ENCODE data around the gene HCFC1.

The HCFC1 gene

DNA sequence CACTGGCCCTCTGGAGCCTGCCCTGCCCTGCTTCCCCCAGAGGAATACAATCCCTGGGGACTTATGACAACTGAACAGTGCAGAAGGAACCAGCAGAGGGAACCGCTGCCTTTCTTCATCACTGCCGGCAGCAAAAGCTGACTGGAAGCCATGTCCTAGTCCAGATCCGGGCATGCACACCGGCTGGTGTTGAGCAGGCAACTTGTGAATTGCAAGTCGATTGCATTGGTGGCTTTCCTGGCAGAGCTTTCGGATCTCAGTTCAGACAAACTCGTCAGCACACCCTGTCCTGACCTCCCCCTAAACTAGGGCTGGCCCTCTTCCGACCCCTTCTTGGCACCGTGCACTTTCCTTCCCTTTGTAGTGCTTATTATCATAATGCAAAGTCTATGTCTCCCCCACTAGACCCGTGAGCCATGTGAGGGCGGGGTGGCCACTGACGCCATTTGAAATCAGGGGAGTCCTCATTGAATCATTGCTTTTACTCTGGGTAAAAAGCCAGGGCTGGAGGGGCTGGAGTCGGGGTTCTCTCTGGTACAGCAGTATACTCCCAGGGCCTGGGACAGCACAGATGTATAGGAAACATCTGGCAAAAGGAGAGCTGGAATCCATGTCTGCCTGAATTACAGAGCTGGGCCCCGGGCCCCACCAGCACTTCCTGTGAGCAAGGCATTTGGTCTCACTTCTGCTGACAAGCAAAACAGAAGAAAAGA is 47.3 kb downstream of the HCFC1 start:
- DNase-seq (ENCODE audit: low read depth): no peak

DNA sequence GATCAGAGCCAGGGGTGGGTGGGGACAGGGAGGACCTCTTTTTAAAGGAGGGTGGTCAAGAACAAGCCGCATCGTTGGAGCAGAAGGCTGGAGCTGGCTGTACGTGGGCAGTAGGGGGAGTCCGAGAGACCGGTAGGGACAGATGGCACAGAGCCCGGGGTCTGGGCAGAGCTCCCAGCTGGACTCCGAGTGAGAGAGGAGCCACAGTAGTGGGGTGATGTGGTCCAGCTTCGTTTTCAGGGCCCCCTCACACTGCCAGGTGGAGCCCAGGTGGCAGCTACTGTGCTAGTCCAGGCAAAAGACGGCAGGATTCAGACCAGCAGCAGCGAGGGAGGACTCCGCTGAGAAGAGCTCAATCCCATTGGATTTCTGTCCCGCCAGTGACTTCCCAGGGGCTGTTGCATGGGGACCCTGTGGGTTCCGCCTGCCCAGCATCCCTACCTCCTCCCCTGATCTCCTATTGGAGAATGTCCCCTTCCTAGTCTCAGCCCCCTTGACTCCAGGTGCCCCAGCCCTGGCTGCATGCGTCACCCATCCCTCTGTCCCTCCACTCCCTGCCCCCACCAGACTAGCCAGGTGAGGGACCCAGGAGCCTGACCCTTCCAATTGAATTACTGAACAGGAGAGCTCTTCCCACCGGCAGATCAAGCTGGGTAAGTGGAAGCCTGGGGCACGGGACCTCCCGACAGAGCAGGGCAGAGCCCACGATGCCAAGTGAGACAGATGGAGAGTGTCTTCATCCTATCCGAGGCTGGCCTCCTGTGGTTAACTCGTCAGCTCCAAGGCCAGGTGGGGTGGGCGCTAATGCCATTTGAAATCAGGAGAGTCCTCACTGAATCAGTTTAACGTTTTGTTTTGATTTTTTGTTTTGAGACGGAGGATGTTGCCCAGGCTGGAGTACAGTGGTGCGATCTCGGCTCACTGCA is 48.4 kb downstream of the HCFC1 start:
- DNase-seq (ENCODE audit: low read depth): no peak

DNA sequence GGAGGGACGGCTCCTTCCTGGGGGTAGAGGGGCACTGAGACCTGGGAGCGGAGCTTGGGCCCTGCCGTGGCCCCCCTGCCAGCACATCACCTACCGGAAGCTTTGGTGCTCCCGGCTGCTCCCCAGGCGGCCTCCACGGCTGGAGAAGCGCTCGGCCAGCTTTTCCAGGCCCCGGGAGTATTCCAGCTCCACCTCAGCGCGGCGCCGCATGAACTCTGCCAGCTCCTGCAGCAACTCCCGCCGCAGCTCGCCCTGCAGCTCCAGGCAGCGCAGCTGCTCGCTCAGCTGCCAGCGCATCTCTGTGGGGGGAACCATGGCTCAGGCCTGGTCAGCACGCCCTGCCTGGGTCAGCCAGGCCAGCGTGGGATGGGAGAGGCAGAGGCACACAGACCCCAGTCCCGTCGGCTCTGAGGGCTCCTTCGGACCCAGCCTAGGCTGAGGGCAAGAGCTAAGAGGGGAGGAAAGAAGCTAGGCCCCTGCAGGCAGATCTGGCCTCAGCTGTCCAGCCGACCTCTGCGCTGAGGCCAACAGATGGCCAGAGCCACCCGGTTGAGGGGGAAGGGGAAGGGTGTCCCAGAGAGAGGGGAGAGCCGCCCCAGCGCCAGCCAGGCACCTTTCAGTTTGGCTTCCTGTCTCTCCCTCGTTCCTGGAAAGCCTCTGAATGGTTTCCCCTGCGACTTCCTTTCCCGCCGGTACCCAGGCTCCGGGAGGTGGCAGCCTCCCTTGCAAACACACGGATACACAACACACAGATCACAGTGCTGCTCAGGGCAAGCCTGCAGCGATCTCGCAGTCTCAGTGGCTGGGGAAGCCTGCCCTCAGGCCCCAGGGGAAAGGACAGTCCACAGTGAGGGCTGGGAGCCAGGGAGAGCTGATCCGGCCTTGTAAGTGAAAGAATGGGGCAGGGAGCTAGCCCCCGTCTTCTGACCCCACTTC is 49.8 kb downstream of the HCFC1 start:
- DNase-seq (ENCODE audit: low read depth): no peak

DNA sequence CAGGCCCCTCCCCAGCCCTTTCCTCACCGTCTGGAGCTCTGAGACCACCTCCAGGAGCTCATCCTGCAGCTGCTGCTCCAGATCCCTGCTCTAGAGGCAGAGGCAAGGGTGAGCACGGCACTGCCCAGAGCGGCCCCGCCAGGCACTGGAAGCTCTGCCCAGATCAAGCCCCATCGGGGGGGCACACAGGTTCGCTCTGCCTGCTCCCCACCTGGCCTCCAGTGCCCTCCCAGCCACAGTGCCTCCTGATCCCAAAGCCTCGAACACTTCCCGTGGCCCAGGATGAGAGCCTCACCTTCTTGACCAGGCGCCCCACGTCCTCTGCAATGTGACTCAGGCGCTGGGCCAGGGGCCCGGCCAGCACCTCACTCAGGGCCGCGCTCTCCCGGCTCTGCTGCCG is 50.5 kb downstream of the HCFC1 start:
- DNase-seq (ENCODE audit: low read depth): no peak

- no peak for DNase-seq (ENCODE audit: low read depth)
These were observed 51.1 kb downstream of the HCFC1 start for GRCh38 chrX:153920546-153920945.

DNA sequence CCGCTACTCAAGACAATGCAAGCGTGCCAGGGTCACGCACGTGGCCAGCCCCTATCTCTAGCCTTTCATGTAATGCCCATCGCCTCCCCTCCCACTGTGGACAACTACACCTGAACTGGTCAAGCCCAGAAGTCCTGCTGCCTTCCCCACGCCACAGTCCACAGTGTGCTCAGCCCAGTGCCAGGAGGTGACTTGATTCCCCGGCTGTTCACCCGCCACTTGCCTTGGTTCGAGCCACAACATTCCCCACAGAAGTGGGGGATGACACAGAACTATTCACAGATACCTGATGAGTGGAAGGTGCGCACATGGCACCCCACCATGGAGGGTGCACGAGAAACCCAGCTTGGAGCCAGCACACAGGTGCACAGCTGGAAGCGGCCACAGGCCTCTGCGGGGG is 52.3 kb downstream of the HCFC1 start:
- DNase-seq (ENCODE audit: low read depth): no peak

GRCh38 chrX:153917869-153918268 is 53.7 kb downstream of the HCFC1 start:
- DNase-seq (ENCODE audit: low read depth): no peak

DNA sequence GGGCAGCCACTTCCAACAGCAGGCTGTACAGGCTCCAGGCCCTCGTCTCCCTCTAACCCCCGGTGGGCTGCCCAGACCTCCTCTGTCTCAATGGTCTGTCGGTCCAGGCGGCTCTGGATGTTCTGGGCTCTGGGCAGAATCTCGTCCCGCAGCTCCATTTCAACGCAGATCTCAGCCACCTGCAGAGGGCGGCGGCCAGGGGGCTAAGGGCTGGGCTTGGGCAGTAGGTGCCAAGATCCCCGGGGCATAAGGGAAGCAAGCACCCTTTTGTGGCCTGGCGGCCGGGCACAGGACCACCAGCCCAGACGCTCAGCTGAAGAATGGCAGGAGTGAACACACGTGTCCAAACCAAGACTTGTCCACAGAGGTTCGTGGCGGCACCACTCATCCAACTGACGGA is 57.9 kb downstream of the HCFC1 start:
- no peak for DNase-seq (ENCODE audit: low read depth)

GRCh38 chrX:153913211-153913610 is 58.4 kb downstream of the HCFC1 start:
- no peak for DNase-seq (ENCODE audit: low read depth)

DNA sequence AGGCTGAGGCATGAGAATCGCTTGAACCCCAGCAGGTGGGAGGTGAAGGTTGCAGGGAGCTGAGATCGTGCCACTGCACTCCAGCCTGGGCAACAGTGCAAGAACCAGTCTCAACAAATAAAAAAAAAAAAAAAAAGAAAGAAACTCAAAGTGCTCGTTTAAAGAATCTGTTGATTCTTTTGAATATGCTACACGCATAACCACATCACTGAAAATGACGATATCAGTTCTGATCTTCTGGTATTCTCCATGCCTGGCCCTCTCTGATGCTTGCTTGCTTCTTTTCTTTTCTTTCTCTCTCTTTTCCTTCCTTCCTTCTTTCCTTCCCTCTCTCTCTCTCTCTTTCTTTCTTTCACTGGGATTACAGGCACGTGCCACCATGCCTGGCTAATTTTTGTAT is 59.8 kb downstream of the HCFC1 start:
- DNase-seq (ENCODE audit: low read depth): no peak

- no peak for DNase-seq (ENCODE audit: low read depth)
These were observed 61.2 kb downstream of the HCFC1 start for GRCh38 chrX:153910446-153910845.

DNA sequence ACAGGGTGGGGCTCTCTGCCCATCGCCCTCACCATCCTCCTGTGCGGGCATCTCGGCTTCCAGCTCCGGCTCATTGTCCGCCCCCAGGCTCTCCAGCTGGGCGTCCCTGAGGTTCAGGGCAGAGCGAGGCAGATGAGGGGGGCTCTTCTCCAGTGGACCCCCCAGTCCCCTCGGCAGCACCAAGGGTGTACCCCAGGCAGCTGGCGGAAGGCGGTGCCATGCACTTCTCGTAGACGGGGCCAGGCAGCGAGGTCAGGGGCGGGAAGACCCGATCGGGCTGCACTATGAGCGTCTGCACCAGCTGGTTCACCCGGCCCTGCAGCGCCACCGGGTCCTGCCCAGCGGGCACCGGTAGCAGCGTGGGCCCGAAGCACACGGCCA is 61.6 kb downstream of the HCFC1 start:
- no peak for DNase-seq (ENCODE audit: low read depth)

- DNase-seq (ENCODE audit: low read depth): no peak
These were observed 62.3 kb downstream of the HCFC1 start for GRCh38 chrX:153909024-153909979.

DNA sequence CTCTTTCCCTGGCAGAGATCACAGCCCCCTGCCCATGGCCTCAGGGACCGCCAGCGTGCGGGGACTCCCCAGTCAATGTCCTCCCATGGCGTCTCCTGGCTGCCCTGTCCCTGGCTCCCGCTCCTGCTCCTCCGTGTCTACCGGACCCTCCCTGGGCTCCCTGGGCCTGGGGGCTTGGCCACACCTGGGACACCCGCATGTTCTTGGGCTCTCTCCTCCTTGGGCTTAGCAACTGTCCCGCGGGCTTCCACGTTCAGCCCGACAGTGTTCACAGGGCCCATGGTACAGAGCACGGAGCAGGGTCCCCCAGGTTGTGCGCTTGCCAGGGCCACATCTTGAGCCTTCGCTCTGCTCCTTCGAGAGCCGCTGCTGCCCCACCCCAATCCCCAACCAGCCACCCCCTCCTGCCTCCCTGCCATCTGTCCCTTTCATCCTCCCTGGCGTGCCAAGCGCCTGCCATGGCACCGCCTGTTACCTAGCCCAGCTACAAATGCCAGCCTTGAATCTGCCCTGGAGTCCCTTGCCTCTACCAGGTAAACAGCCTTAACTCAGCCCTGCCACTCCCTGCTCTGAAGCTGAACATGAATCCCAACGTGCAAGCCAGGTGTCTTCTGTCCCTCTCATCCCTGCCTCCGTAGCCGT is 63.3 kb downstream of the HCFC1 start:
- no peak for DNase-seq (ENCODE audit: low read depth)

DNA sequence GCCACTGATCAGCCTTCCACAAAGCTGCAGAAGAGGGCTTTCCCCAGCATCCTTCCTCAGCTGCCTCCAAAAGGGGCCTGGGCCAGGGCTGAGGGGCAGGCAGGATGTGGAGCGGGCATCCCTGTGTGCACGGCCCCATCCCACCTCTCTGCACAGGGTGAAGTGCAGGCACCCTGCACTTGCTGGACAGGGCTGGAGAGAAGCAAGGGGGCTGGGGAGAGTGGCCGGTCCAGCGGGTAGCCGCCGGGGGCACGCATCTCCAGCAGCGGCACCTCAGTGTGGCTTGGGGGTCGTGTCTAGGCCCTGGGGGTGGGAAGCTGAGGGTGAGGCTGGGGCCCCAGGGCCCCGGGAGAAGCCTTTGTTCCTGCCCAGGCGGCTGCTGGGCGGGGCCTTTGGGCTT is 64.2 kb downstream of the HCFC1 start:
- no peak for DNase-seq (ENCODE audit: low read depth)

DNA sequence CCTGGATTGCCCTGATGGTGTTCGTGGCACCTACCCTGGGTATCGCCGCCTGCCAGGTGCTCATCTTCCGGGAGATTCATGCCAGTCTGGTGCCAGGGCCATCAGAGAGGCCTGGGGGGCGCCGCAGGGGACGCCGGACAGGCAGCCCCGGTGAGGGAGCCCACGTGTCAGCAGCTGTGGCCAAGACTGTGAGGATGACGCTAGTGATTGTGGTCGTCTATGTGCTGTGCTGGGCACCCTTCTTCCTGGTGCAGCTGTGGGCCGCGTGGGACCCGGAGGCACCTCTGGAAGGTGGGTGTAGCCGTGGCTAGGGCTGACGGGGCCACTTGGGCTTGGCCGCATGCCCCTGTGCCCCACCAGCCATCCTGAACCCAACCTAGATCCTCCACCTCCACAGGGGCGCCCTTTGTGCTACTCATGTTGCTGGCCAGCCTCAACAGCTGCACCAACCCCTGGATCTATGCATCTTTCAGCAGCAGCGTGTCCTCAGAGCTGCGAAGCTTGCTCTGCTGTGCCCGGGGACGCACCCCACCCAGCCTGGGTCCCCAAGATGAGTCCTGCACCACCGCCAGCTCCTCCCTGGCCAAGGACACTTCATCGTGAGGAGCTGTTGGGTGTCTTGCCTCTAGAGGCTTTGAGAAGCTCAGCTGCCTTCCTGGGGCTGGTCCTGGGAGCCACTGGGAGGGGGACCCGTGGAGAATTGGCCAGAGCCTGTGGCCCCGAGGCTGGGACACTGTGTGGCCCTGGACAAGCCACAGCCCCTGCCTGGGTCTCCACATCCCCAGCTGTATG is 65.3 kb downstream of the HCFC1 start:
- no peak for DNase-seq (ENCODE audit: low read depth)

DNA sequence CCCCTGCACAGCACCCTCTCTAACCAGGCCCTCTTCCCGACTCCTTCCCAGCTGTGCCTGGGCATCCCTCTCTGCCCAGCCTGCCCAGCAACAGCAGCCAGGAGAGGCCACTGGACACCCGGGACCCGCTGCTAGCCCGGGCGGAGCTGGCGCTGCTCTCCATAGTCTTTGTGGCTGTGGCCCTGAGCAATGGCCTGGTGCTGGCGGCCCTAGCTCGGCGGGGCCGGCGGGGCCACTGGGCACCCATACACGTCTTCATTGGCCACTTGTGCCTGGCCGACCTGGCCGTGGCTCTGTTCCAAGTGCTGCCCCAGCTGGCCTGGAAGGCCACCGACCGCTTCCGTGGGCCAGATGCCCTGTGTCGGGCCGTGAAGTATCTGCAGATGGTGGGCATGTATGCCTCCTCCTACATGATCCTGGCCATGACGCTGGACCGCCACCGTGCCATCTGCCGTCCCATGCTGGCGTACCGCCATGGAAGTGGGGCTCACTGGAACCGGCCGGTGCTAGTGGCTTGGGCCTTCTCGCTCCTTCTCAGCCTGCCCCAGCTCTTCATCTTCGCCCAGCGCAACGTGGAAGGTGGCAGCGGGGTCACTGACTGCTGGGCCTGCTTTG is 66.0 kb downstream of the HCFC1 start:
- DNase-seq (ENCODE audit: low read depth): no peak

GRCh38 chrX:153903991-153904957 is 67.3 kb downstream of the HCFC1 start, which contains the start of gene AVPR2:
Gene AVPR2 (plus strand): TSS chrX:153904673. CDS start chrX:153905146, 473 bp downstream.
- no peak for DNase-seq (ENCODE audit: low read depth)

All from activated T-cell treated with anti-CD3 and anti-CD28 coated beads for 48 hours (primary cell).